ENCODE measurements around the gene CLIP2.

- TF ChIP-seq SUZ12 (IDR thresholded peaks at IDR 0.05) (no peak), FOXK2 (IDR thresholded peaks at IDR 0.05) (no peak)
Observed at GRCh38 chr7:74263399-74264120, 25.6 kb upstream of the CLIP2 start.

Measured in HEK293T (cell line).